H9 (cell line): Measurements from ENCODE around the gene MAEA. TPM values are rescaled to one million over a fixed set of nuclear protein-coding genes. Genes with fewer than 3 reads are reported as not detected.

ENCODE experiments used
- DNase-seq: peaks from one replicate; pipeline ENCODE4 v3.0.0-alpha.2; 2017
- H2AFZ ChIP-seq: one replicate; pipeline ENCODE4 v1.6.1; 2013; ENCODE audit warnings: mild to moderate bottlenecking, low read length, control low read depth, moderate library complexity
- H2AK5ac ChIP-seq: 2 replicates; pipeline ENCODE4 v1.6.1; 2013; ENCODE audit warnings: low read length, control low read depth, mixed read lengths; ENCODE audit not compliant: insufficient read length
- H2BK120ac ChIP-seq: one replicate; pipeline ENCODE4 v1.6.1; 2013; ENCODE audit warnings: low read depth, mild to moderate bottlenecking, low read length, control low read depth, inconsistent platforms; ENCODE audit not compliant: poor library complexity, severe bottlenecking
- H2BK12ac ChIP-seq: 2 replicates; pipeline ENCODE4 v1.6.1; 2013; ENCODE audit warnings: low read length, control low read depth, mixed read lengths, low read depth; ENCODE audit not compliant: insufficient read length
- H2BK15ac ChIP-seq: 2 replicates; pipeline ENCODE4 v1.6.1; 2013; ENCODE audit warnings: low read depth, low read length, control low read depth
- H2BK20ac ChIP-seq: one replicate; pipeline ENCODE4 v1.6.1; 2013; ENCODE audit warnings: low read depth, mild to moderate bottlenecking, low read length, control low read depth, inconsistent platforms; ENCODE audit not compliant: poor library complexity, severe bottlenecking
- H2BK5ac ChIP-seq: 2 replicates; pipeline ENCODE4 v1.6.1; 2013; ENCODE audit warnings: low read length, control low read depth, mixed read lengths; ENCODE audit not compliant: insufficient read length
- H3K14ac ChIP-seq: 2 replicates; pipeline ENCODE4 v1.6.1; 2013; ENCODE audit warnings: low read length, control low read depth; ENCODE audit not compliant: insufficient read depth
- H3K18ac ChIP-seq: 2 replicates; pipeline ENCODE4 v1.6.1; 2013; ENCODE audit warnings: low read depth, mild to moderate bottlenecking, mixed read lengths, low read length, control low read depth; ENCODE audit not compliant: insufficient read length
- H3K23ac ChIP-seq: 2 replicates; pipeline ENCODE4 v1.6.1; 2013; ENCODE audit warnings: low read length, control low read depth, mixed read lengths, low read depth; ENCODE audit not compliant: insufficient read length
- H3K23me2 ChIP-seq: 2 replicates; pipeline ENCODE4 v1.6.1; 2013; ENCODE audit warnings: low read depth, mild to moderate bottlenecking, mixed read lengths, low read length, control low read depth; ENCODE audit not compliant: insufficient read length, poor library complexity, severe bottlenecking
- H3K27ac ChIP-seq: 2 replicates; pipeline ENCODE4 v1.5.1; 2013; ENCODE audit warnings: low read length, control low read depth, mixed read lengths, low read depth; ENCODE audit not compliant: insufficient read length
- H3K27me3 ChIP-seq: 2 replicates; pipeline ENCODE4 v1.6.1; 2013; ENCODE audit warnings: low read length, control low read depth, inconsistent platforms; ENCODE audit not compliant: insufficient read depth
- H3K4ac ChIP-seq: 2 replicates; pipeline ENCODE4 v1.6.1; 2013; ENCODE audit warnings: low read depth, mild to moderate bottlenecking, control low read depth, inconsistent platforms, low read length, moderate library complexity
- H3K4me1 ChIP-seq: 2 replicates; pipeline ENCODE4 v1.6.1; 2013; ENCODE audit warnings: low read length, control low read depth, inconsistent platforms; ENCODE audit not compliant: insufficient read depth
- H3K4me2 ChIP-seq: 2 replicates; pipeline ENCODE4 v1.6.1; 2013; ENCODE audit warnings: low read length, control low read depth, mixed read lengths; ENCODE audit not compliant: insufficient read length, insufficient read depth
- H3K56ac ChIP-seq: 2 replicates; pipeline ENCODE4 v1.6.1; 2013; ENCODE audit warnings: low read depth, mild to moderate bottlenecking, mixed read lengths, low read length, control low read depth; ENCODE audit not compliant: insufficient read length
- H3K79me1 ChIP-seq: 2 replicates; pipeline ENCODE4 v1.6.1; 2013; ENCODE audit warnings: low read depth, mild to moderate bottlenecking, moderate library complexity, low read length, control low read depth, inconsistent platforms; ENCODE audit not compliant: insufficient read depth, poor library complexity, severe bottlenecking
- H3K79me2 ChIP-seq: 2 replicates; pipeline ENCODE4 v1.6.1; 2013; ENCODE audit warnings: low read length, control low read depth, inconsistent platforms; ENCODE audit not compliant: insufficient read depth
- H3K9ac ChIP-seq: 2 replicates; pipeline ENCODE4 v1.6.1; 2013; ENCODE audit warnings: low read length, control low read depth, mixed read lengths; ENCODE audit not compliant: insufficient read length; ENCODE audit errors: extremely low read depth
- H3K9me3 ChIP-seq: one replicate; pipeline ENCODE4 v1.6.1; 2013; ENCODE audit warnings: low read depth, low read length, inconsistent platforms; ENCODE audit not compliant: control insufficient read depth
- H3T11ph ChIP-seq: one replicate; pipeline ENCODE4 v1.6.1; 2013; ENCODE audit warnings: mild to moderate bottlenecking, low read length, control low read depth, inconsistent platforms
- H4K20me1 ChIP-seq: one replicate; pipeline ENCODE4 v1.6.1; 2013; ENCODE audit not compliant: control insufficient read depth, insufficient read length, insufficient read depth
- H4K5ac ChIP-seq: 2 replicates; pipeline ENCODE4 v1.6.1; 2013; ENCODE audit warnings: low read depth, mild to moderate bottlenecking, mixed read lengths, low read length, control low read depth; ENCODE audit not compliant: insufficient read length
- H4K8ac ChIP-seq: replicated peaks from 2 replicates; pipeline ENCODE4 v1.6.1; 2013; ENCODE audit warnings: low read length, control low read depth, mixed read lengths, low read depth; ENCODE audit not compliant: insufficient read length
- H4K91ac ChIP-seq: 2 replicates; pipeline ENCODE4 v1.6.1; 2013; ENCODE audit warnings: low read depth, mild to moderate bottlenecking, moderate library complexity, mixed read lengths, low read length, control low read depth; ENCODE audit not compliant: insufficient read length
- H3K27ac Mint-ChIP-seq, 3 experiments: 2 replicates in 2 of 3; 3 replicates in 1 of 3; pipeline ENCODE4 v1.8.0; 2020 to 2021; ENCODE audit warnings: mixed read lengths in 3 of 3, mild to moderate bottlenecking in 1 of 3, moderate library complexity in 1 of 3
- H3K27me3 Mint-ChIP-seq: 2 replicates; pipeline ENCODE4 v1.8.0; 2021; ENCODE audit warnings: low read depth, mild to moderate bottlenecking, moderate library complexity, mixed read lengths
- H3K36me3 Mint-ChIP-seq, 3 experiments: 2 replicates in 2 of 3; 3 replicates in 1 of 3; pipeline ENCODE4 v1.8.0; 2020 to 2021; ENCODE audit warnings: low read depth in 3 of 3, mixed read lengths in 3 of 3; ENCODE audit not compliant: insufficient read depth in 1 of 3
- H3K4me1 Mint-ChIP-seq, 2 experiments: 2 replicates each; pipeline ENCODE4 v1.8.0; 2020; ENCODE audit warnings: mixed read lengths in 2 of 2
- H3K4me3 Mint-ChIP-seq, 2 experiments: 2 replicates in 1 of 2; 3 replicates in 1 of 2; pipeline ENCODE4 v1.8.0; 2020 to 2021; ENCODE audit warnings: mild to moderate bottlenecking in 2 of 2, mixed read lengths in 2 of 2, moderate library complexity in 1 of 2
- H3K9me3 Mint-ChIP-seq, 2 experiments: 2 replicates in 1 of 2; 3 replicates in 1 of 2; pipeline ENCODE4 v1.8.0; 2020; ENCODE audit warnings: mild to moderate bottlenecking in 2 of 2, mixed read lengths in 2 of 2, moderate library complexity in 1 of 2
- CTCF ChIP-seq: fragments of 200-600 bp; sonication (generic); conservative IDR thresholded peaks from 3 replicates; pipeline ENCODE4 v1.8.0; 2021; ENCODE audit warnings: antibody characterized with exemption, mild to moderate bottlenecking
- WGBS: extraction: QIAGEN DNeasy Blood & Tissue Kit; methylation state at CpG from one replicate; pipeline ENCODE4 v1.1.7; 2013; ENCODE audit warnings: missing lambda C conversion rate, low lambda C conversion rate, mixed read lengths; ENCODE audit not compliant: insufficient read length; ENCODE audit errors: extremely low coverage; 5-methylcytosine and 5-hydroxymethylcytosine counted together
- total RNA-seq: library from RNA; stranded (reverse); gene quantifications from 2 replicates; pipeline ENCODE4 v1.2.1, GENCODE V29; 2021

The MAEA gene
- total RNA-seq, 1 experiment from 2014 or later, result 85.6 TPM

GRCh38 chr4:1349359-1350168 is 59.9 kb downstream of the MAEA start:
- H3K23ac ChIP-seq, result no peak overlapping the region
- peaks cover 23 to 27% of the 10 kb centered on the region in 2 experiments for H3K4me1 Mint-ChIP-seq
- H3K27me3 ChIP-seq, result no peaks in the 10 kb centered on the region
- peak overlapping the region in 1 of 3 experiments; percentile 61; a peak in 3 of 7 replicates for H3K27ac Mint-ChIP-seq
- DNase-seq, result no peak
- no peaks in the 10 kb centered on the region; a peak in 1 of 5 replicates for H3K9me3 Mint-ChIP-seq
- H4K91ac ChIP-seq, result no peak overlapping the region
- H2BK12ac ChIP-seq, result no peak overlapping the region
- H3K14ac ChIP-seq, result no peak overlapping the region
- no peaks in the 10 kb centered on the region for H4K20me1 ChIP-seq
- no peak overlapping the region for H3K4me2 ChIP-seq
- H3K36me3 Mint-ChIP-seq, result peaks cover 13 to 36% (median 27%) of the 10 kb centered on the region in 3 experiments
- H3K27me3 Mint-ChIP-seq, result no peaks in the 10 kb centered on the region; the same call in 1 of the 2 replicates
- no peak overlapping the region for H2BK15ac ChIP-seq
- no peak overlapping the region for H2BK5ac ChIP-seq
- H3K9me3 ChIP-seq, result no peaks in the 10 kb centered on the region
- H3K79me2 ChIP-seq, result no peaks in the 10 kb centered on the region
- no peak overlapping the region for H3K9ac ChIP-seq
- no peak overlapping the region for H2AFZ ChIP-seq
- no peak for TF ChIP-seq CTCF
- H2BK120ac ChIP-seq, result no peak overlapping the region
- no peaks in the 10 kb centered on the region; the same call in 1 of the 2 replicates for H3K4me1 ChIP-seq
- H2BK20ac ChIP-seq, result no peak overlapping the region
- no peak overlapping the region for H3T11ph ChIP-seq
- no peak overlapping the region for H4K8ac ChIP-seq
- H3K4me3 Mint-ChIP-seq, result peak overlapping the region in 1 of 2 experiments; percentile 90; a peak in 3 of 5 replicates
- no peak overlapping the region for H3K27ac ChIP-seq
- no peak overlapping the region for H4K5ac ChIP-seq
- peaks cover 11% of the 10 kb centered on the region for H3K23me2 ChIP-seq
- no peak overlapping the region for H3K56ac ChIP-seq
- H2AK5ac ChIP-seq, result no peak overlapping the region
- H3K18ac ChIP-seq, result no peak overlapping the region
- H3K79me1 ChIP-seq, result no peaks in the 10 kb centered on the region
- no CpG with 5 or more reads among the region's 29 CpGs for WGBS
- no peak overlapping the region for H3K4ac ChIP-seq
